C4-2B (cell line): Measurements from ENCODE around the gene HLA-A.

ENCODE experiments used
- H3K27ac ChIP-seq: fragments of 450-650 bp; 2 replicates; pipeline ENCODE4 v1.5.1; 2017
- ZFX ChIP-seq: fragments of 450-650 bp; IDR thresholded peaks from 2 replicates; pipeline ENCODE4 v1.6.1; 2017
- TF ChIP-seq, protein P1 (sequence below): fragments of 450-650 bp; conservative IDR thresholded peaks from 2 replicates; pipeline ENCODE4 v1.5.1; 2017; ENCODE audit warnings: mild to moderate bottlenecking

The HLA-A gene

DNA sequence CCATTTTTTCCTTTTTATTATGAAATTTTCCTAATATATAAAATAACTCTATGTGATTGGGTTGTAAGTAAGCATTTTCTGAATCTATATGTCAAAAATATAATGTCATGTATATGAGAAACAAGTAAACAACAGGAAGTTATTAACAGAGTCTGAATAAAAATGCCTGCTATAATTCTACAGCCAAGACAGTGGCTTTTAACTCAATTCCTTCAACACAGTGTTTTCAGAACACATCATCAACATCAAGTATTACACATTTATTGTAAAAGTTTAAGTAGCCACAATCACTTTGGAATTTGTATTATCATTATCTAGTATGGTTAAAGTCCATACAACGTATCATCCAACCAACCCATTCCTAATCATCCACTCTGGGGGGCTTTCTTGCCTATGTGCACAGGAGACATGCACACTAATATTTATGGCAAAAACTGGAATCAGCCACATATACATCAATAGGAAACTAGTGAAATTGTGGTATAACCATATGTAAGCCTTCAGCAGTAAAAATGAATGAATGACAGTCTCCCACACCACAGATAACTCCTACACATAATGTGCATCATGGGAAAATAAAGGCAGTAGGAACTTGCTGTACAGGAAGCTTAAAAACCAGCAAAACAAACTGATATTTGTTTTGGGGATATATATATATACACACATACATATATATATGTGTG, 6.9 kb upstream of the HLA-A start:
- TF ChIP-seq, protein P1, sequence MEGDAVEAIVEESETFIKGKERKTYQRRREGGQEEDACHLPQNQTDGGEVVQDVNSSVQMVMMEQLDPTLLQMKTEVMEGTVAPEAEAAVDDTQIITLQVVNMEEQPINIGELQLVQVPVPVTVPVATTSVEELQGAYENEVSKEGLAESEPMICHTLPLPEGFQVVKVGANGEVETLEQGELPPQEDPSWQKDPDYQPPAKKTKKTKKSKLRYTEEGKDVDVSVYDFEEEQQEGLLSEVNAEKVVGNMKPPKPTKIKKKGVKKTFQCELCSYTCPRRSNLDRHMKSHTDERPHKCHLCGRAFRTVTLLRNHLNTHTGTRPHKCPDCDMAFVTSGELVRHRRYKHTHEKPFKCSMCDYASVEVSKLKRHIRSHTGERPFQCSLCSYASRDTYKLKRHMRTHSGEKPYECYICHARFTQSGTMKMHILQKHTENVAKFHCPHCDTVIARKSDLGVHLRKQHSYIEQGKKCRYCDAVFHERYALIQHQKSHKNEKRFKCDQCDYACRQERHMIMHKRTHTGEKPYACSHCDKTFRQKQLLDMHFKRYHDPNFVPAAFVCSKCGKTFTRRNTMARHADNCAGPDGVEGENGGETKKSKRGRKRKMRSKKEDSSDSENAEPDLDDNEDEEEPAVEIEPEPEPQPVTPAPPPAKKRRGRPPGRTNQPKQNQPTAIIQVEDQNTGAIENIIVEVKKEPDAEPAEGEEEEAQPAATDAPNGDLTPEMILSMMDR, result no peak
- TF ChIP-seq ZFX, result no peak

DNA sequence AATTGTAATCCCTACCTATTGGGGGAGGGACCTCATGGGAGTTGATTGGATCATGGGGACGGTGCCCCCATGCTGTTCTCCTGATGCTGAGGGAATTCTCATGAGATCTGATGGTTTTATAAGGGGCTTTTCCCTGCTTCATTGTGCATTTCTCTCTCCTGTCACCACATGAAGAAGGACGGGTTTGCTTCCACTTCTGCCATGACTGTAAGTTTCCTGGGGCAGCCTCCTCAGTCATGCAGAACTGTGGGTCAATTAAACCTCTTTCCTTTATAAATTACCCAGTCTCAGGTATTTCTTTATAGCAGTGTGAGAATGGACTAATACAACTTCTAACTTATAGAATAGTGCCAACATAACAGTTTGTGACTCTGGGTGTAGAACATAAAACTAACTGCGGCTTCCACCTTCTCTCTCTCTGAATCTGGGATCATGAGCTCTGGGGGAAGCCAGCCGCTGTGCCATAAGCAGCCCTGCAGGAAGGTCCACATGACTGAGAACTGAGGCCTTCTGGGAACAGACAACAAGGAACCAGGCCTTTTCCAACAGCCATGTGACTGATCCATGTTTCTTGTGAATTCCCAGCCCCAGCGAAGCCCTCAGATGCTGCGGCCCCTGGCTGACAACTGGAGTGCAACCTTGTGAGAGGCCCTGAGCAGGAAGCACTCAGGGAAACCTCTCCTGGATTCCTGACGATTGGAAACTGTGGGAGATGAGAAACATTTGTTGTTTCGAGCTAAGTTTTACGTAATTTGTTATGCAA, 3.4 kb upstream of the HLA-A start:
- no peak overlapping the region for H3K27ac ChIP-seq
- TF ChIP-seq, protein P1, result no peak
- no peak for TF ChIP-seq ZFX

More for the DNA sequence above, 6.9 kb upstream of the HLA-A start:
- H3K27ac ChIP-seq, result no peak overlapping the region

DNA sequence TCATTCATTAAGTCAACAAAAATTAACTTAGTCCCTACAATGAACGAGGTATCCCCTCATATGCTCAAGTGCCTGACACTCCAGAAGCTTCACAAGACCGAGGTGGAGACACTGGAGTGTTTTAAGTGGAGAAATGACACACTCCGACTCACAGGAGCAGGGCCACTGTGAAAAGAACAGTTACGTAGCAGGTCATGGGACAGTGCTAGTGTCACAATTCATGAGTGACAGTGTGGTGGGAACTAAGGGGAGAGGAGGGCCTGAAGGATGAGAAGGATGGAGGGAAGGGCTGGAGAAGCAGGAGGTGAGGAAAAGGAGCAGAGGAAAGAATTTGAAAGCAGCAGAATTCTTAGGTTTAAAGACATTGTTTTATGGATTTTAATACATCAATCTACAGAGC, 1.3 kb upstream of the HLA-A start:
- no peak overlapping the region for H3K27ac ChIP-seq
- TF ChIP-seq ZFX, result no peak
- TF ChIP-seq, protein P1, result no peak

DNA sequence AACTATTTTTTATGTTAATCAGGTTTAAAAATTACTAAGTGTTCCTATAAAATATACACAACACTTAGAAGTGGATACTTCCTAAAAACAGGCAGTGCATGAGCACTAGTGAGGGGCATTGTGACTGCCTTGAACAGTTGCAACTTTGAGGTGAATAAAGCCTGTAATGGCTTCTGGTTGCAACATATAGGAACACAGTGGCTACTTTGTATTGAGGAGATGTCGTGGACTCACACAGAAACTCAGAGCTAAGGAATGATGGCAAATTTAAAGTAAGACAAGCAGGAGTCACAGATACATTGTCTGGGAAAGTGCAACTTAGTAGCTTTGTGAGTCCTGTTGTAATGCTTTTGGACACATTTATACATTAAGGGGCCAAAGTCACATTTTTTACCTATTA, 861 bp upstream of the HLA-A start:
- H3K27ac ChIP-seq, result no peak overlapping the region
- TF ChIP-seq, protein P1, result no peak
- TF ChIP-seq ZFX, result no peak

DNA sequence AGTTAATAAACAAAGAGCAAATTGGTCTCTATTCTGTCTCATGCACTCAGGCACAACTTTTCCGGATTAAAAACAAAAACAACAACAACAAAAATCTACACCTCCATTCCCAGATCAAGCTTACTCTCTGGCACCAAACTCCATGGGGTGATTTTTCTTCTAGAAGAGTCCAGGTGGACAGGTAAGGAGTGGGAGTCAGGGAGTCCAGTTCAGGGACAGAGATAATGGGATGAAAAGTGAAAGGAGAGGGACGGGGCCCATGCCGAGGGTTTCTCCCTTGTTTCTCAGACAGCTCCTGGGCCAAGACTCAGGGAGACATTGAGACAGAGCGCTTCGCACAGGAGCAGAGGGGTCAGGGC, 437 bp upstream of the HLA-A start:
- H3K27ac ChIP-seq, result peak overlapping the region; percentile 66
- TF ChIP-seq, protein P1, result no peak
- 0 out of 2 replicates have a peak, but pooled peaks have one; percentile 18 for TF ChIP-seq ZFX

DNA sequence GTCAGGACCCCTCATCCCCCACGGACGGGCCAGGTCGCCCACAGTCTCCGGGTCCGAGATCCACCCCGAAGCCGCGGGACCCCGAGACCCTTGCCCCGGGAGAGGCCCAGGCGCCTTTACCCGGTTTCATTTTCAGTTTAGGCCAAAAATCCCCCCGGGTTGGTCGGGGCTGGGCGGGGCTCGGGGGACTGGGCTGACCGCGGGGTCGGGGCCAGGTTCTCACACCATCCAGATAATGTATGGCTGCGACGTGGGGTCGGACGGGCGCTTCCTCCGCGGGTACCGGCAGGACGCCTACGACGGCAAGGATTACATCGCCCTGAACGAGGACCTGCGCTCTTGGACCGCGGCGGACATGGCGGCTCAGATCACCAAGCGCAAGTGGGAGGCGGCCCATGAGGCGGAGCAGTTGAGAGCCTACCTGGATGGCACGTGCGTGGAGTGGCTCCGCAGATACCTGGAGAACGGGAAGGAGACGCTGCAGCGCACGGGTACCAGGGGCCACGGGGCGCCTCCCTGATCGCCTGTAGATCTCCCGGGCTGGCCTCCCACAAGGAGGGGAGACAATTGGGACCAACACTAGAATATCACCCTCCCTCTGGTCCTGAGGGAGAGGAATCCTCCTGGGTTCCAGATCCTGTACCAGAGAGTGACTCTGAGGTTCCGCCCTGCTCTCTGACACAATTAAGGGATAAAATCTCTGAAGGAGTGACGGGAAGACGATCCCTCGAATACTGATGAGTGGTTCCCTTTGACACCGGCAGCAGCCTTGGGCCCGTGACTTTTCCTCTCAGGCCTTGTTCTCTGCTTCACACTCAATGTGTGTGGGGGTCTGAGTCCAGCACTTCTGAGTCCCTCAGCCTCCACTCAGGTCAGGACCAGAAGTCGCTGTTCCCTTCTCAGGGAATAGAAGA, 978 bp downstream of the HLA-A start:
- TF ChIP-seq ZFX, result no peak
- TF ChIP-seq, protein P1, result no peak
- peak overlapping the region; percentile 66 for H3K27ac ChIP-seq
